ENCODE results near the gene GRID2. TPM values are rescaled to one million over a fixed set of nuclear protein-coding genes. Genes with fewer than 3 reads are reported as not detected.

GRID2 gene
- total and polyA plus RNA-seq, 9 of the 15 experiments (the other 6 are each of a cell fraction or from before 2014, with no cell fraction given): 0.04 TPM; not detected in 7

DNA sequence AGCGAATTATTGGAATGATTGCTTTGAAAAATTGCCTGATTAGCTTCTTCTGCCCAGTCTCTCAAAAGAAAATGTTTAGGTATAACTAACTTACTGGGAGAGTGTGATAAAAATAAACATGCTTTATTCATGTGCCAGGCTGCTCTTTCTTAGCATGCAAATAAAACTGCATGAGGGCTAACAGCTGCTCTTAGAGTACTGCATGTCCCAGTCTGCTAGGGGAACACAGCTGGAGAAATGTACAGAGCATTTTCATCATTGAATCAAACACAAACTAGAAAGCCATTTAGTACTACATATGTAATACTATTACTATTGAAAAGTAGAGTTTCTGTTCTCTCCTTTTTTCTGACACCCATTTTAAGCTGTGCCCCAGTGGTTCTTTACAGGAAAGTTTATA lies 726.0 kb downstream of the GRID2 start (continued):
- TF ChIP-seq, protein P1, sequence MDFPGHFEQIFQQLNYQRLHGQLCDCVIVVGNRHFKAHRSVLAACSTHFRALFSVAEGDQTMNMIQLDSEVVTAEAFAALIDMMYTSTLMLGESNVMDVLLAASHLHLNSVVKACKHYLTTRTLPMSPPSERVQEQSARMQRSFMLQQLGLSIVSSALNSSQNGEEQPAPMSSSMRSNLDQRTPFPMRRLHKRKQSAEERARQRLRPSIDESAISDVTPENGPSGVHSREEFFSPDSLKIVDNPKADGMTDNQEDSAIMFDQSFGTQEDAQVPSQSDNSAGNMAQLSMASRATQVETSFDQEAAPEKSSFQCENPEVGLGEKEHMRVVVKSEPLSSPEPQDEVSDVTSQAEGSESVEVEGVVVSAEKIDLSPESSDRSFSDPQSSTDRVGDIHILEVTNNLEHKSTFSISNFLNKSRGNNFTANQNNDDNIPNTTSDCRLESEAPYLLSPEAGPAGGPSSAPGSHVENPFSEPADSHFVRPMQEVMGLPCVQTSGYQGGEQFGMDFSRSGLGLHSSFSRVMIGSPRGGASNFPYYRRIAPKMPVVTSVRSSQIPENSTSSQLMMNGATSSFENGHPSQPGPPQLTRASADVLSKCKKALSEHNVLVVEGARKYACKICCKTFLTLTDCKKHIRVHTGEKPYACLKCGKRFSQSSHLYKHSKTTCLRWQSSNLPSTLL (IDR thresholded peaks at IDR 0.05): no peak
- no peak for TF ChIP-seq ZNF586 (CRISPR knock-in tag; conservative IDR thresholded peaks at IDR 0.05)
- TF ChIP-seq, protein P2, sequence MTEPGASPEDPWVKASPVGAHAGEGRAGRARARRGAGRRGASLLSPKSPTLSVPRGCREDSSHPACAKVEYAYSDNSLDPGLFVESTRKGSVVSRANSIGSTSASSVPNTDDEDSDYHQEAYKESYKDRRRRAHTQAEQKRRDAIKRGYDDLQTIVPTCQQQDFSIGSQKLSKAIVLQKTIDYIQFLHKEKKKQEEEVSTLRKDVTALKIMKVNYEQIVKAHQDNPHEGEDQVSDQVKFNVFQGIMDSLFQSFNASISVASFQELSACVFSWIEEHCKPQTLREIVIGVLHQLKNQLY (CRISPR knock-in tag; conservative IDR thresholded peaks at IDR 0.05): no peak
- no peak for TF ChIP-seq KAT8 (IDR thresholded peaks at IDR 0.05; ENCODE audit: low read depth)
- no peak for TF ChIP-seq ZFP30 (CRISPR knock-in tag; IDR thresholded peaks at IDR 0.05; ENCODE audit: borderline replicate concordance)
- no peak for TF ChIP-seq NCOA1 (IDR thresholded peaks at IDR 0.05; ENCODE audit: low read depth)

DNA sequence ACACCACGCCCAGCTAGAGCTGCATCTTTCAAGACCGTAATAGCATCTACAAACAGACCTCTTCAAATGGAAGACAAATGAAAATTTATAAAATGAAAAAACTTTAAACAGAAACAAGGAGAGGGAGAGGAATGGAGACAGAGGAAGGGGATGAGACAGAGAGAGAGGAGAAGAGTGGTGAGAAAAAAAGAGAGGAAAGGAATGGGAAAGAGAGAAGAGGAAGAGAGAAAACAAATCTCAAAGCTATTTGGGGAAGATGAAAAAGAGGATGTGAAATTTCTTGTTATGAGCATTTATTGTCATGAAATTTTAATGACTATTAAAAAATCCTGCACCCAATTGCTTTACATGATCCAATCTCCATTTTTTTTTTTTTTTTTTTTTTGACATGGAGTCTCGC lies 726.9 kb downstream of the GRID2 start:
- no peak for FAIRE-seq
- intact Hi-C loops (cut with micrococcal nuclease) (no loop called here), in situ Hi-C loops (cut with MboI) (no loop called here)
- 0% methylated on average over 2 of the region's 3 CpGs for WGBS (ENCODE audit: insufficient coverage, low coverage, missing lambda C conversion rate)
- Histone ChIP-seq H3K79me2 (ENCODE audit: control insufficient read depth, insufficient read depth, low read length) (no peaks in the 10 kb centered on the region), H3K9ac (ENCODE audit: insufficient read depth in 1 of 2, low read depth in 2 of 2, low read length in 2 of 2) (no peak overlapping the region), H3K9me1 (ENCODE audit: control insufficient read depth, insufficient read depth, low read length) (no peaks in the 10 kb centered on the region), H3K4me1 (replicated peaks in 1 of 2; ENCODE audit: control insufficient read depth in 2 of 2, insufficient read depth in 2 of 2, low read length in 2 of 2) (no peaks in the 10 kb centered on the region), H4K20me1 (replicated peaks; ENCODE audit: control insufficient read depth, insufficient read depth, low read length) (no peaks in the 10 kb centered on the region), H3K36me3 (ENCODE audit: control insufficient read depth, insufficient read depth, low read length) (no peaks in the 10 kb centered on the region), H3K9me3 (replicated peaks; ENCODE audit: control insufficient read depth, insufficient read depth, low read depth, low read length) (no peaks in the 10 kb centered on the region), H3K27me3 (ENCODE audit: control insufficient read depth in 2 of 2, insufficient read depth in 2 of 2, low read length in 2 of 2) (no peaks in the 10 kb centered on the region), H3K27ac (ENCODE audit: extremely low read depth, low read depth, low read length) (no peak overlapping the region), H3K4me3 (no peak overlapping the region), H3K4me2 (ENCODE audit: insufficient read depth, low read length) (no peak overlapping the region), H2AFZ (ENCODE audit: low read depth, low read length) (no peak overlapping the region)
- ChIA-PET CTCF (ENCODE audit: low intra/inter-chr PET ratio) (no interaction called here), POLR2A (no interaction called here)
- no peak for DNase-seq (ENCODE audit: extremely low read depth in 1 of 4, low spot score in 3 of 4)
- TF ChIP-seq ZNF316 (IDR thresholded peaks at IDR 0.05): no peak
- no TSS peak for BruUV-seq (replicated peaks)
- ATAC-seq: no peak
